HG02571 (cell line): Measurements from ENCODE around the gene FADS1.

ENCODE experiments used
- ATAC-seq: cut with Tn5 transposase; IDR thresholded peaks from one replicate; pipeline ENCODE4 v1.9.1; 2021; ENCODE audit warnings: mild to moderate bottlenecking, moderate library complexity; ENCODE audit not compliant: unreplicated experiment

FADS1 gene

GRCh38 chr11:61797263-61797944 is 19.4 kb downstream of the FADS1 start:
- no peak for ATAC-seq

GRCh38 chr11:61795876-61796526 is 20.8 kb downstream of the FADS1 start:
- ATAC-seq = no peak

GRCh38 chr11:61795459-61795858 is 21.3 kb downstream of the FADS1 start:
- ATAC-seq = no peak

- ATAC-seq = no peak
Observed at GRCh38 chr11:61794579-61794978, 22.2 kb downstream of the FADS1 start.

GRCh38 chr11:61793829-61794204 is 23.0 kb downstream of the FADS1 start:
- ATAC-seq = no peak

- peak; percentile 15 for ATAC-seq
Observed at GRCh38 chr11:61793083-61793828, 23.5 kb downstream of the FADS1 start.

- ATAC-seq = peak; percentile 80
Observed at GRCh38 chr11:61792310-61793082, 24.3 kb downstream of the FADS1 start, which contains the start of the genes FEN1 and TMEM258. TSS of gene FEN1 (plus strand) at chr11:61792911. CDS start at chr11:61795362, 2,451 bp downstream. TSS of gene TMEM258 (minus strand) at chr11:61792599. CDS start at chr11:61792558, 41 bp downstream.

- no peak for ATAC-seq
Observed at GRCh38 chr11:61791737-61792309, 25.0 kb downstream of the FADS1 start.

GRCh38 chr11:61787928-61788491 is 28.8 kb downstream of the FADS1 start:
- no peak for ATAC-seq

GRCh38 chr11:61785837-61786402 is 30.9 kb downstream of the FADS1 start:
- ATAC-seq = no peak

GRCh38 chr11:61784506-61784805 is 32.3 kb downstream of the FADS1 start:
- ATAC-seq = no peak

GRCh38 chr11:61783717-61784505 is 32.9 kb downstream of the FADS1 start:
- ATAC-seq = no peak

GRCh38 chr11:61782841-61783240 is 34.0 kb downstream of the FADS1 start:
- no peak for ATAC-seq

GRCh38 chr11:61782299-61782698 is 34.5 kb downstream of the FADS1 start:
- ATAC-seq = no peak

GRCh38 chr11:61781585-61781984 is 35.2 kb downstream of the FADS1 start:
- ATAC-seq = no peak

GRCh38 chr11:61780581-61781162 is 36.1 kb downstream of the FADS1 start:
- ATAC-seq = no peak

- no peak for ATAC-seq
Observed at GRCh38 chr11:61779666-61780525, 36.9 kb downstream of the FADS1 start.
